Caco-2 (cell line): ENCODE measurements around the gene TRAM2. TPM values are rescaled to one million over a fixed set of nuclear protein-coding genes. Genes with fewer than 3 reads are reported as not detected.

Experiments used
- BruUV-seq: library from RNA; stranded (reverse); fragments of 400-500 nt; replicated peaks from 2 replicates; lab custom pipeline; 2021; lab: Mats Ljungman, UMichigan
- CTCF ChIA-PET: fragments of 300-600 bp; sonication (Branson Sonifier 250); formaldehyde crosslinking; loops from one replicate; lab custom pipeline; 2022; ENCODE audit warnings: antibody characterized with exemption; lab: Charles Lee
- POLR2A ChIA-PET: fragments of 300-600 bp; sonication (Branson Sonifier 250); formaldehyde crosslinking; loops from one replicate; lab custom pipeline; 2022; ENCODE audit warnings: antibody characterized with exemption; lab: Charles Lee
- DNase-seq, 2 experiments: peaks; one replicate each; pipeline versions ENCODE4 v3.0.0 to v3.0.0-alpha.2; 2020 to 2022
- H3K27me3 ChIP-seq: replicated peaks from 2 replicates; pipeline ENCODE4 v1.6.0; 2011; ENCODE audit warnings: low read length; ENCODE audit not compliant: control insufficient read depth, insufficient read depth
- H3K36me3 ChIP-seq: 2 replicates; pipeline ENCODE4 v1.5.1; 2011; ENCODE audit warnings: low read length; ENCODE audit not compliant: control insufficient read depth, insufficient read depth
- H3K4me1 ChIP-seq: fragments of 250-450 bp; sonication (Bioruptor Pico); 2 replicates; pipeline ENCODE4 v1.5.1; 2020; ENCODE audit warnings: mild to moderate bottlenecking
- H3K4me3 ChIP-seq: 2 replicates; pipeline ENCODE4 v1.5.1; 2011; ENCODE audit warnings: low read depth, mild to moderate bottlenecking, control low read depth, low read length
- H3K9me3 ChIP-seq: fragments of 250-450 bp; sonication (Bioruptor Pico); 2 replicates; pipeline ENCODE4 v1.5.1; 2020; ENCODE audit warnings: mild to moderate bottlenecking, moderate library complexity
- H3K27ac Mint-ChIP-seq: one replicate; pipeline ENCODE4 v1.8.0; 2022; ENCODE audit warnings: mixed read lengths; ENCODE audit not compliant: unreplicated experiment
- H3K27me3 Mint-ChIP-seq: one replicate; pipeline ENCODE4 v1.8.0; 2022; ENCODE audit warnings: mixed read lengths; ENCODE audit not compliant: insufficient read depth, unreplicated experiment
- H3K36me3 Mint-ChIP-seq: one replicate; pipeline ENCODE4 v1.8.0; 2022; ENCODE audit warnings: mild to moderate bottlenecking, mixed read lengths; ENCODE audit not compliant: insufficient read depth, unreplicated experiment
- H3K4me1 Mint-ChIP-seq: one replicate; pipeline ENCODE4 v1.8.0; 2022; ENCODE audit warnings: low read depth, mixed read lengths; ENCODE audit not compliant: unreplicated experiment
- H3K4me3 Mint-ChIP-seq: one replicate; pipeline ENCODE4 v1.8.0; 2022; ENCODE audit warnings: mild to moderate bottlenecking, moderate library complexity, mixed read lengths; ENCODE audit not compliant: unreplicated experiment
- H3K9me3 Mint-ChIP-seq: one replicate; pipeline ENCODE4 v1.8.0; 2022; ENCODE audit warnings: mixed read lengths; ENCODE audit not compliant: unreplicated experiment
- CTCF ChIP-seq, 2 experiments: fragments of 200-600 bp in 1 of 2; IDR thresholded peaks; 1 replicate in 1 of 2; 2 replicates in 1 of 2; pipeline versions ENCODE4 v1.5.1 to v1.8.0; 2011 to 2022; ENCODE audit warnings: antibody characterized with exemption in 1 of 2, control low read depth in 1 of 2, inconsistent platforms in 1 of 2, low read depth in 1 of 2, low read length in 1 of 2, mild to moderate bottlenecking in 1 of 2, moderate library complexity in 1 of 2; ENCODE audit not compliant: insufficient read depth in 1 of 2, severe bottlenecking in 1 of 2, unreplicated experiment in 1 of 2
- intact Hi-C: fragments of 100-400 bp; cut with micrococcal nuclease; formaldehyde crosslinking; loops from one replicate; pipeline ENCODE4 v1.10.0; 2022; ENCODE audit not compliant: unreplicated experiment
- total RNA-seq: library from RNA; stranded (reverse); gene quantifications from 2 replicates; pipeline ENCODE4 v1.2.3, GENCODE V29; 2022

The TRAM2 gene
- total RNA-seq, 1 experiment from 2014 or later, result 71.6 TPM

- H3K27me3 ChIP-seq, result no peaks in the 10 kb centered on the region
- no peak overlapping the region for H3K4me3 ChIP-seq
- no peaks in the 10 kb centered on the region for H3K27me3 Mint-ChIP-seq
- H3K27ac Mint-ChIP-seq, result no peak overlapping the region
- intact Hi-C loops, result no loop called here
- CTCF ChIA-PET, result no interaction called here
- no peak overlapping the region for H3K4me3 Mint-ChIP-seq
- peaks cover 31% of the 10 kb centered on the region for H3K4me1 ChIP-seq
- H3K9me3 Mint-ChIP-seq, result no peaks in the 10 kb centered on the region
- no peaks in the 10 kb centered on the region; the same call in 1 of the 2 replicates for H3K36me3 ChIP-seq
- H3K4me1 Mint-ChIP-seq, result peaks cover 18% of the 10 kb centered on the region
- no peak for TF ChIP-seq CTCF (IDR thresholded peaks at IDR 0.05; ENCODE audit: insufficient read depth in 1 of 2, low read depth in 1 of 2, low read length in 1 of 2, severe bottlenecking in 1 of 2, unreplicated experiment in 1 of 2)
- no TSS peak for BruUV-seq
- H3K9me3 ChIP-seq, result no peaks in the 10 kb centered on the region
- DNase-seq, result no peak
- POLR2A ChIA-PET, result interaction anchor here (0.7 kb wide), 1 partner anchor 31 kb away, joined by 3 read pairs; no protein-coding TSS in a partner anchor
- H3K36me3 Mint-ChIP-seq, result peaks cover 16% of the 10 kb centered on the region
These were observed 16.4 kb downstream of the TRAM2 start for GRCh38 chr6:52560462-52560861.

- Histone ChIP-seq H3K36me3 (no peaks in the 10 kb centered on the region; the same call in 1 of the 2 replicates), H3K4me3 (no peak overlapping the region), H3K9me3 (no peaks in the 10 kb centered on the region), H3K4me1 (peaks cover 15% of the 10 kb centered on the region), H3K27me3 (no peaks in the 10 kb centered on the region)
- Mint-ChIP-seq H3K27me3 (no peaks in the 10 kb centered on the region), H3K36me3 (peaks cover 5% of the 10 kb centered on the region), H3K27ac (no peak overlapping the region), H3K9me3 (no peaks in the 10 kb centered on the region), H3K4me3 (no peak overlapping the region), H3K4me1 (peaks cover 4% of the 10 kb centered on the region)
- ChIA-PET CTCF (no interaction called here), POLR2A (no interaction called here)
- no TSS peak for BruUV-seq
- intact Hi-C loops, result no loop called here
- no peak for TF ChIP-seq CTCF (IDR thresholded peaks at IDR 0.05; ENCODE audit: insufficient read depth in 1 of 2, low read depth in 1 of 2, low read length in 1 of 2, severe bottlenecking in 1 of 2, unreplicated experiment in 1 of 2)
- DNase-seq, result no peak
These were observed 18.4 kb downstream of the TRAM2 start for GRCh38 chr6:52558266-52559000.

GRCh38 chr6:52557389-52558265 lies 19.2 kb downstream of the TRAM2 start:
- no peak for DNase-seq
- Histone ChIP-seq H3K4me1 (peaks cover 19% of the 10 kb centered on the region), H3K36me3 (no peaks in the 10 kb centered on the region; the same call in 1 of the 2 replicates), H3K27me3 (no peaks in the 10 kb centered on the region), H3K9me3 (no peaks in the 10 kb centered on the region), H3K4me3 (no peak overlapping the region)
- H3K4me3 Mint-ChIP-seq, result no peak overlapping the region
- H3K27ac Mint-ChIP-seq, result no peak overlapping the region
- no peaks in the 10 kb centered on the region for H3K9me3 Mint-ChIP-seq
- CTCF ChIA-PET, result no interaction called here
- peaks cover 12% of the 10 kb centered on the region for H3K4me1 Mint-ChIP-seq
- no TSS peak for BruUV-seq
- TF ChIP-seq CTCF (IDR thresholded peaks at IDR 0.05; ENCODE audit: insufficient read depth in 1 of 2, low read depth in 1 of 2, low read length in 1 of 2, severe bottlenecking in 1 of 2, unreplicated experiment in 1 of 2), result no peak
- intact Hi-C loops, result no loop called here
- POLR2A ChIA-PET, result no interaction called here
- peaks cover 5% of the 10 kb centered on the region for H3K36me3 Mint-ChIP-seq
- H3K27me3 Mint-ChIP-seq, result no peaks in the 10 kb centered on the region
